Thyroid gland (tissue), 4 donors: ENCODE data around the gene LLGL1. TPM values are rescaled to one million over a fixed set of nuclear protein-coding genes. Genes with fewer than 3 reads are reported as not detected.

Source experiments
- DNase-seq, 2 donors: peaks; one replicate each; pipeline ENCODE4 v3.0.0-alpha.2; 2019
- H3K27ac ChIP-seq, 3 donors: fragments of 200-600 bp; sonication (generic); 1 replicate in 2 of 3; 2 replicates in 1 of 3; pipeline ENCODE4 v1.5.1; 2016 to 2019; ENCODE audit warnings: mild to moderate bottlenecking in 1 of 3, moderate library complexity in 1 of 3
- H3K27me3 ChIP-seq: fragments of 200-600 bp; sonication (generic); one replicate; pipeline ENCODE4 v1.5.1; 2019
- H3K36me3 ChIP-seq, 2 donors: fragments of 200-600 bp; sonication (generic); one replicate each; pipeline ENCODE4 v1.5.1; 2016 to 2019
- H3K4me1 ChIP-seq, 2 donors: fragments of 200-600 bp; sonication (generic); one replicate each; pipeline ENCODE4 v1.5.1; 2017 to 2019
- H3K4me3 ChIP-seq, 3 donors: fragments of 200-600 bp; sonication (generic); replicated peaks in 1 of 3; 1 replicate in 2 of 3; 2 replicates in 1 of 3; pipeline ENCODE4 v1.5.1; 2016; ENCODE audit warnings: mild to moderate bottlenecking in 1 of 3
- H3K9me3 ChIP-seq: fragments of 200-600 bp; sonication (generic); one replicate; pipeline ENCODE4 v1.5.1; 2017
- CTCF ChIP-seq, 6 experiments: fragments of 200-600 bp in 3 of 6; fragments of 450-650 bp in 3 of 6; sonication (generic) in 3 of 6; IDR thresholded peaks; one replicate each; pipeline ENCODE4 v1.5.1; 2016 to 2019; ENCODE audit warnings: antibody characterized with exemption in 6 of 6, mild to moderate bottlenecking in 2 of 6, inconsistent platforms in 1 of 6, moderate library complexity in 1 of 6
- POLR2A ChIP-seq, 2 donors: fragments of 450-650 bp; IDR thresholded peaks; one replicate each; pipeline ENCODE4 v1.6.1; 2017; ENCODE audit warnings: antibody characterized with exemption in 2 of 2, mild to moderate bottlenecking in 2 of 2, moderate library complexity in 1 of 2
- WGBS, 2 donors: methylation state at CpG; one replicate each; pipeline ENCODE4 v1.1.5; 2017; 5-methylcytosine and 5-hydroxymethylcytosine counted together
- intact Hi-C: fragments of 100-400 bp; cut with DNase I; formaldehyde crosslinking; loops from one replicate; pipeline ENCODE4 v1.15.1; 2023
- total RNA-seq, 4 donors: library from RNA; depleted of rRNA; stranded (reverse); fragments of >200 nt; gene quantifications; one replicate each; pipeline ENCODE4 v1.2.3, GENCODE V29; 2016

LLGL1 gene
- total RNA-seq, 4 donors from 2014 or later: 14.5 to 19.4 (median 17.5) TPM

GRCh38 chr17:18267366-18267765 is 41.9 kb downstream of the LLGL1 start:
- Histone ChIP-seq H3K9me3 (no peaks in the 10 kb centered on the region), H3K4me1 (peaks cover 1 to 6% of the 10 kb centered on the region in 2 donors), H3K4me3 (no peak overlapping the region), H3K27ac (no peak overlapping the region), H3K27me3 (no peaks in the 10 kb centered on the region), H3K36me3 (peaks cover 27% of the 10 kb centered on the region in 2 donors)
- 67 to 71% methylated on average over 8 to 9 of the region's 10 CpGs for WGBS, 2 donors
- intact Hi-C loops: no loop called here
- TF ChIP-seq POLR2A (IDR thresholded peaks at IDR 0.05): no peak
- TF ChIP-seq CTCF (IDR thresholded peaks at IDR 0.05): no peak
- no peak for DNase-seq

GRCh38 chr17:18267927-18268711 is 42.7 kb downstream of the LLGL1 start:
- Histone ChIP-seq H3K4me1 (no peaks in the 10 kb centered on the region), H3K27me3 (no peaks in the 10 kb centered on the region), H3K27ac (no peak overlapping the region), H3K9me3 (no peaks in the 10 kb centered on the region), H3K36me3 (peaks cover 24 to 26% of the 10 kb centered on the region in 2 donors), H3K4me3 (no peak overlapping the region)
- no peak for DNase-seq
- intact Hi-C loops: no loop called here
- WGBS, 2 donors: 52 to 60% methylated on average over 9 to 13 of the region's 14 CpGs
- TF ChIP-seq POLR2A (IDR thresholded peaks at IDR 0.05) (no peak), CTCF (IDR thresholded peaks at IDR 0.05) (no peak)

- TF ChIP-seq POLR2A (IDR thresholded peaks at IDR 0.05): no peak
- no peak overlapping the region for H3K4me3 ChIP-seq
- peaks cover 9 to 14% of the 10 kb centered on the region in 2 donors for H3K36me3 ChIP-seq
- no peaks in the 10 kb centered on the region for H3K4me1 ChIP-seq
- no peaks in the 10 kb centered on the region for H3K27me3 ChIP-seq
- intact Hi-C loops: no loop called here
- no peaks in the 10 kb centered on the region for H3K9me3 ChIP-seq
- 89% methylated on average over 14 of the region's 14 CpGs for WGBS, 2 donors
- H3K27ac ChIP-seq: no peak overlapping the region
- DNase-seq: no peak
Measured at GRCh38 chr17:18270046-18270931, 44.9 kb downstream of the LLGL1 start.

- intact Hi-C loops: no loop called here
- H3K36me3 ChIP-seq: peaks cover 29 to 36% of the 10 kb centered on the region in 2 donors
- no peaks in the 10 kb centered on the region for H3K9me3 ChIP-seq
- TF ChIP-seq POLR2A (IDR thresholded peaks at IDR 0.05) (no peak), CTCF (IDR thresholded peaks at IDR 0.05) (no peak)
- H3K27ac ChIP-seq: no peak overlapping the region
- no peak overlapping the region for H3K4me3 ChIP-seq
- WGBS, 2 donors: 87 to 90% methylated on average over 1 of the region's 1 CpG
- no peaks in the 10 kb centered on the region for H3K27me3 ChIP-seq
- no peak for DNase-seq
- peaks cover 10 to 12% of the 10 kb centered on the region in 2 donors for H3K4me1 ChIP-seq
Measured at GRCh38 chr17:18277076-18277475, 51.6 kb downstream of the LLGL1 start.

GRCh38 chr17:18278867-18279266 is 53.4 kb downstream of the LLGL1 start:
- TF ChIP-seq POLR2A (IDR thresholded peaks at IDR 0.05): no peak
- no peak for TF ChIP-seq CTCF (IDR thresholded peaks at IDR 0.05)
- Histone ChIP-seq H3K4me3 (no peak overlapping the region), H3K27ac (no peak overlapping the region), H3K4me1 (peaks cover 10 to 12% of the 10 kb centered on the region in 2 donors), H3K9me3 (no peaks in the 10 kb centered on the region), H3K36me3 (peaks cover 39 to 41% of the 10 kb centered on the region in 2 donors), H3K27me3 (no peaks in the 10 kb centered on the region)
- intact Hi-C loops: no loop called here
- no peak for DNase-seq
- 84 to 93% methylated on average over 3 of the region's 3 CpGs for WGBS, 2 donors
